HFFc6 (cell line): ENCODE measurements around the gene ZC3H14. TPM values are rescaled to one million over a fixed set of nuclear protein-coding genes. Genes with fewer than 3 reads are reported as not detected.

Experiments used
- DNase-seq: peaks from one replicate; pipeline ENCODE4 v3.0.0-alpha.2; 2018
- H3K27ac Mint-ChIP-seq: 2 replicates; pipeline ENCODE4 v1.8.0; 2020; ENCODE audit warnings: mild to moderate bottlenecking, mixed read lengths
- H3K27me3 Mint-ChIP-seq: 2 replicates; pipeline ENCODE4 v1.8.0; 2021; ENCODE audit warnings: mild to moderate bottlenecking, moderate library complexity, mixed read lengths; ENCODE audit not compliant: insufficient read depth
- H3K36me3 Mint-ChIP-seq: 2 replicates; pipeline ENCODE4 v1.8.0; 2021; ENCODE audit warnings: low read depth, mixed read lengths
- H3K4me1 Mint-ChIP-seq: 2 replicates; pipeline ENCODE4 v1.8.0; 2020; ENCODE audit warnings: low read depth, mixed read lengths
- H3K4me3 Mint-ChIP-seq: 2 replicates; pipeline ENCODE4 v1.8.0; 2020; ENCODE audit warnings: mild to moderate bottlenecking, moderate library complexity, mixed read lengths
- H3K9me3 Mint-ChIP-seq: 2 replicates; pipeline ENCODE4 v1.8.0; 2020; ENCODE audit warnings: mild to moderate bottlenecking, mixed read lengths
- CTCF ChIP-seq: fragments of 200-600 bp; sonication (generic); IDR thresholded peaks from 2 replicates; pipeline ENCODE4 v1.5.0; 2021; ENCODE audit warnings: antibody characterized with exemption, mild to moderate bottlenecking
- total RNA-seq, 6 experiments: library from RNA; stranded (reverse); fragmentation: NEBNext Ultra II Directional; extraction: Animal tissue kit (Norgen Biotek cat#: 25700); gene quantifications; 2 replicates in 1 of 6; 3 replicates in 5 of 6; pipeline ENCODE4 v1.2.3, GENCODE V29; 2021

The ZC3H14 gene
- total RNA-seq, 6 experiments from 2014 or later: 56.4 to 65.1 (median 58.9) TPM

- H3K36me3 Mint-ChIP-seq: peaks cover 25% of the 10 kb centered on the region
- TF ChIP-seq CTCF: no peak
Observed at GRCh38 chr14:88565427-88565826, 2.6 kb downstream of the ZC3H14 start.

GRCh38 chr14:88568196-88568595 lies 5.4 kb downstream of the ZC3H14 start:
- Mint-ChIP-seq H3K27me3 (no peaks in the 10 kb centered on the region), H3K36me3 (peaks cover 40% of the 10 kb centered on the region), H3K4me3 (no peak overlapping the region), H3K27ac (no peak overlapping the region), H3K4me1 (peaks cover 11% of the 10 kb centered on the region), H3K9me3 (no peaks in the 10 kb centered on the region)
- no peak for TF ChIP-seq CTCF
- DNase-seq: no peak

More at GRCh38 chr14:88565427-88565826, 2.6 kb downstream of the ZC3H14 start:
- Mint-ChIP-seq H3K4me1 (peaks cover 23% of the 10 kb centered on the region), H3K4me3 (no peak overlapping the region), H3K9me3 (no peaks in the 10 kb centered on the region), H3K27ac (no peak overlapping the region), H3K27me3 (no peaks in the 10 kb centered on the region)
- DNase-seq: no peak

- H3K4me1 Mint-ChIP-seq: no peaks in the 10 kb centered on the region
- no peaks in the 10 kb centered on the region for H3K9me3 Mint-ChIP-seq
- H3K36me3 Mint-ChIP-seq: peaks cover 39% of the 10 kb centered on the region
Observed at GRCh38 chr14:88572117-88572516, 9.3 kb downstream of the ZC3H14 start.

GRCh38 chr14:88576222-88576621 lies 13.4 kb downstream of the ZC3H14 start:
- Mint-ChIP-seq H3K4me1 (no peaks in the 10 kb centered on the region), H3K36me3 (peaks cover 46% of the 10 kb centered on the region), H3K27ac (no peak overlapping the region), H3K27me3 (no peaks in the 10 kb centered on the region), H3K4me3 (no peak overlapping the region), H3K9me3 (no peaks in the 10 kb centered on the region)
- TF ChIP-seq CTCF: no peak
- DNase-seq: no peak

More at GRCh38 chr14:88572117-88572516, 9.3 kb downstream of the ZC3H14 start:
- Mint-ChIP-seq H3K27me3 (no peaks in the 10 kb centered on the region), H3K27ac (no peak overlapping the region), H3K4me3 (no peak overlapping the region)
- no peak for DNase-seq
- no peak for TF ChIP-seq CTCF

- H3K4me1 Mint-ChIP-seq: peaks cover 9% of the 10 kb centered on the region
- H3K27me3 Mint-ChIP-seq: no peaks in the 10 kb centered on the region
- TF ChIP-seq CTCF: no peak
- no peak overlapping the region for H3K27ac Mint-ChIP-seq
- no peak overlapping the region for H3K4me3 Mint-ChIP-seq
- peaks cover 23% of the 10 kb centered on the region for H3K36me3 Mint-ChIP-seq
- DNase-seq: no peak
- no peaks in the 10 kb centered on the region for H3K9me3 Mint-ChIP-seq
Observed at GRCh38 chr14:88584451-88584850, 21.6 kb downstream of the ZC3H14 start.

- Mint-ChIP-seq H3K4me1 (peaks cover 24% of the 10 kb centered on the region), H3K27me3 (no peaks in the 10 kb centered on the region), H3K9me3 (no peaks in the 10 kb centered on the region), H3K27ac (peak overlapping the region; percentile 34), H3K4me3 (no peak overlapping the region), H3K36me3 (peaks cover 26% of the 10 kb centered on the region)
- no peak for DNase-seq
- no peak for TF ChIP-seq CTCF
Observed at GRCh38 chr14:88588081-88588480, 25.2 kb downstream of the ZC3H14 start.
